Measurements from ENCODE around the gene FSTL1.
A peak's percentile ranks its signal among the peaks of the same experiment; 100 is the strongest.

Gene FSTL1

DNA sequence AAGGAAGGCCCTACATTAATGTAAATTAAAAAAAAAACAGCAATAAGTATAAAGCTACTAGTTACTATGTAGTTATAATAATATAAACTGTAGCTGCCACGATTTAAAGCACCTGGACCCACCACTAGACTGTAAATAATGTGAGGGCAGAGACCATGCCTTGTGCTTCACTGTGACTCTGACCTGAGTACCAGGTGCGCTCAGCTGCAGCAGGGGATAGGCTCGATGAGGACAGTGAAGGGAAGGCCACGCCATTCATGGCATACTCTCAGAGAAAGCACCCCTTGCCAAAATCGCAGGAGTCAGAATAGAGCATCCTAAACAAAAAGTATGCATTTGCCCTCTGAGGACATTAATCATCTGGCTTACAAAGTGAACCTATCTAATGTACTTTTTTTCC is 5.1 kb downstream of the FSTL1 start:
- H2AFZ ChIP-seq (ENCODE audit: low read length): no peak overlapping the region
- H3K9me3 ChIP-seq (ENCODE audit: low read length): no peaks in the 10 kb centered on the region
- no peak overlapping the region for H3K9ac ChIP-seq (ENCODE audit: low read length)
- TF ChIP-seq, protein P1, sequence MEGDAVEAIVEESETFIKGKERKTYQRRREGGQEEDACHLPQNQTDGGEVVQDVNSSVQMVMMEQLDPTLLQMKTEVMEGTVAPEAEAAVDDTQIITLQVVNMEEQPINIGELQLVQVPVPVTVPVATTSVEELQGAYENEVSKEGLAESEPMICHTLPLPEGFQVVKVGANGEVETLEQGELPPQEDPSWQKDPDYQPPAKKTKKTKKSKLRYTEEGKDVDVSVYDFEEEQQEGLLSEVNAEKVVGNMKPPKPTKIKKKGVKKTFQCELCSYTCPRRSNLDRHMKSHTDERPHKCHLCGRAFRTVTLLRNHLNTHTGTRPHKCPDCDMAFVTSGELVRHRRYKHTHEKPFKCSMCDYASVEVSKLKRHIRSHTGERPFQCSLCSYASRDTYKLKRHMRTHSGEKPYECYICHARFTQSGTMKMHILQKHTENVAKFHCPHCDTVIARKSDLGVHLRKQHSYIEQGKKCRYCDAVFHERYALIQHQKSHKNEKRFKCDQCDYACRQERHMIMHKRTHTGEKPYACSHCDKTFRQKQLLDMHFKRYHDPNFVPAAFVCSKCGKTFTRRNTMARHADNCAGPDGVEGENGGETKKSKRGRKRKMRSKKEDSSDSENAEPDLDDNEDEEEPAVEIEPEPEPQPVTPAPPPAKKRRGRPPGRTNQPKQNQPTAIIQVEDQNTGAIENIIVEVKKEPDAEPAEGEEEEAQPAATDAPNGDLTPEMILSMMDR (IDR thresholded peaks at IDR 0.05; ENCODE audit: low read length): no peak
- TF ChIP-seq EZH2 (IDR thresholded peaks at IDR 0.05; ENCODE audit: borderline replicate concordance, low read length): no peak
- H3K79me2 ChIP-seq (ENCODE audit: insufficient read depth, low read length): no peaks in the 10 kb centered on the region
- H4K20me1 ChIP-seq (ENCODE audit: insufficient read depth, low read length): no peaks in the 10 kb centered on the region
- H3F3A ChIP-seq (ENCODE audit: insufficient read depth, low read length): no peaks in the 10 kb centered on the region
- H3K27ac ChIP-seq (ENCODE audit: low read depth, low read length, poor library complexity, severe bottlenecking): no peak overlapping the region
- H3K9me2 ChIP-seq (ENCODE audit: low read depth, low read length): no peaks in the 10 kb centered on the region
- H3K27me3 ChIP-seq (ENCODE audit: insufficient read depth, low read length): no peaks in the 10 kb centered on the region
- H3K4me1 ChIP-seq (ENCODE audit: insufficient read depth, low read length, severe bottlenecking): no peaks in the 10 kb centered on the region
- H3K36me3 ChIP-seq (ENCODE audit: insufficient read depth, low read length): no peaks in the 10 kb centered on the region
- H3K4me2 ChIP-seq (ENCODE audit: low read length): no peak overlapping the region
- H3K4me3 ChIP-seq (ENCODE audit: low read depth, low read length, poor library complexity, severe bottlenecking): no peak overlapping the region

DNA sequence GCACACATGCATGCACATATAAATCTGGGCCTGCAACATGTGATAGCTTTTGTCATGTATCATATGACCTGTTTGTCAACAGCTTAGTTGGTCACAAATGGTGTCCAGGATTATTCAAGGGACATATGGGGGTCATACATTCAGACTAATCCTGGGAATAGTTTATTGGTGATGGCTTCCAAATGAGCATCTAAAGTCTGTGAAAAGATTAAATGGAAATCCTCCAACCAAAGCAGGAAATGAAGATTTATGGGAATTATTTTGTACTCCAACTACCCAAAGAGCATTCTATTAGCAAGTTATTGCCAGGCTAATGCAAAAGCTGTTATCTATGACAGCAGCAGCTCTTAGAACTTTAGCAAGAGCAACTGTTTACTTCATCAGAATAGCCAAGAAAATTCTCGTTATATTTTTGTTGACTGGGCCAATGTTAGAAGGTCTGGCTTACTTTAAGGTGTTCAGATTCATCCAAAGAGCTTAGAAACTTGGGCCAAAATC is 7.1 kb downstream of the FSTL1 start:
- H3K27me3 ChIP-seq (ENCODE audit: insufficient read depth, low read length): no peaks in the 10 kb centered on the region
- H3K4me2 ChIP-seq (ENCODE audit: low read length): no peak overlapping the region
- no peaks in the 10 kb centered on the region for H3K36me3 ChIP-seq (ENCODE audit: insufficient read depth, low read length)
- H3K9ac ChIP-seq (ENCODE audit: low read length): no peak overlapping the region
- no peak overlapping the region for H3K27ac ChIP-seq (ENCODE audit: low read depth, low read length, poor library complexity, severe bottlenecking)
- no peaks in the 10 kb centered on the region for H4K20me1 ChIP-seq (ENCODE audit: insufficient read depth, low read length)
- H3K9me2 ChIP-seq (ENCODE audit: low read depth, low read length): no peaks in the 10 kb centered on the region
- no peak for TF ChIP-seq EZH2 (IDR thresholded peaks at IDR 0.05; ENCODE audit: borderline replicate concordance, low read length)
- TF ChIP-seq, protein P1 (IDR thresholded peaks at IDR 0.05; ENCODE audit: low read length): no peak
- H3F3A ChIP-seq (ENCODE audit: insufficient read depth, low read length): no peaks in the 10 kb centered on the region
- H3K4me1 ChIP-seq (ENCODE audit: insufficient read depth, low read length, severe bottlenecking): no peaks in the 10 kb centered on the region
- no peaks in the 10 kb centered on the region for H3K9me3 ChIP-seq (ENCODE audit: low read length)
- H2AFZ ChIP-seq (ENCODE audit: low read length): no peak overlapping the region
- no peak overlapping the region for H3K4me3 ChIP-seq (ENCODE audit: low read depth, low read length, poor library complexity, severe bottlenecking)
- no peaks in the 10 kb centered on the region for H3K79me2 ChIP-seq (ENCODE audit: insufficient read depth, low read length)

DNA sequence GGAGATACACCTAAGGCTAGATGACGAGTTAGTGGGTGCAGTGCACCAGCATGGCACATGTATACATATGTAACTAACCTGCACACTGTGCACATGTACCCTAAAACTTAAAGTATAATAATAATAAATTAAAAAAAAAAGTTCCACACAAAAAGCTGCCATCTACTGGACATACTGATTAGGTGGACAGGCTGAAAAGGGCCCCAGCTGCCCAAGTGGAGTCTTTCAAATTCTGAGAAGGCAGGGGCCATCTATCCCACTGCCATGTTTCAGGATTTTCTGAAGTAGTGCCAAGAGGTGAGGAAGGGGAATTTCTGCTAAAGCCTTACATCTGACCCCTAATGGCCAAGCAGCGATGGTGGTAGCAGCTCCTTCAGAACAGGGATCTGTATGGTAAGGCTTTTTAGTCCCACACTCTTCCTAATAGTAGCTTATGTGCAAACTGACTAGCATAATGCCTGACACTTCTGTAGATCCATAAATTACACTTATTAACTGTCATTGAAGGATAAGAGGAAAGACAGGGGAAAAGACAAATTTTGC is 7.7 kb downstream of the FSTL1 start:
- Histone ChIP-seq H3K4me1 (ENCODE audit: insufficient read depth, low read length, severe bottlenecking) (no peaks in the 10 kb centered on the region), H4K20me1 (ENCODE audit: insufficient read depth, low read length) (no peaks in the 10 kb centered on the region), H3K9me3 (ENCODE audit: low read length) (no peaks in the 10 kb centered on the region), H3K27me3 (ENCODE audit: insufficient read depth, low read length) (no peaks in the 10 kb centered on the region), H3K4me3 (ENCODE audit: low read depth, low read length, poor library complexity, severe bottlenecking) (no peak overlapping the region), H3K27ac (ENCODE audit: low read depth, low read length, poor library complexity, severe bottlenecking) (no peak overlapping the region), H3K9me2 (ENCODE audit: low read depth, low read length) (no peaks in the 10 kb centered on the region), H3K36me3 (ENCODE audit: insufficient read depth, low read length) (no peaks in the 10 kb centered on the region), H3K4me2 (ENCODE audit: low read length) (no peak overlapping the region), H3F3A (ENCODE audit: insufficient read depth, low read length) (no peaks in the 10 kb centered on the region), H2AFZ (ENCODE audit: low read length) (no peak overlapping the region), H3K9ac (ENCODE audit: low read length) (no peak overlapping the region), H3K79me2 (ENCODE audit: insufficient read depth, low read length) (no peaks in the 10 kb centered on the region)
- no peak for TF ChIP-seq EZH2 (IDR thresholded peaks at IDR 0.05; ENCODE audit: borderline replicate concordance, low read length)
- TF ChIP-seq, protein P1 (IDR thresholded peaks at IDR 0.05; ENCODE audit: low read length): peak; percentile 13; the same call in 1 of the 2 replicates

Data from OCI-LY1 (cell line).